BLaER1 (cell line): ENCODE data around the gene TMOD1.

ENCODE experiments used
- H3K27ac ChIP-seq: shearing (Covaris generic); formaldehyde crosslinking; 2 replicates; pipeline ENCODE4 v1.8.1; 2022
- H3K27me3 ChIP-seq: shearing (Covaris generic); formaldehyde crosslinking; 2 replicates; pipeline ENCODE4 v1.8.1; 2022
- H3K36me3 ChIP-seq: shearing (Covaris generic); formaldehyde crosslinking; 2 replicates; pipeline ENCODE4 v1.8.1; 2022
- H3K4me1 ChIP-seq: shearing (Covaris generic); formaldehyde crosslinking; 2 replicates; pipeline ENCODE4 v1.8.1; 2022
- H3K4me2 ChIP-seq: shearing (Covaris generic); formaldehyde crosslinking; 2 replicates; pipeline ENCODE4 v1.8.1; 2022
- H3K4me3 ChIP-seq: shearing (Covaris generic); formaldehyde crosslinking; 2 replicates; pipeline ENCODE4 v1.8.1; 2022
- H3K9ac ChIP-seq: shearing (Covaris generic); formaldehyde crosslinking; 2 replicates; pipeline ENCODE4 v1.8.1; 2022
- H3K9me3 ChIP-seq: shearing (Covaris generic); formaldehyde crosslinking; 2 replicates; pipeline ENCODE4 v1.8.1; 2022
- H4K20me1 ChIP-seq: shearing (Covaris generic); formaldehyde crosslinking; 2 replicates; pipeline ENCODE4 v1.8.1; 2022
- Cebpa-rat ChIP-seq: shearing (Covaris generic); IDR thresholded peaks from 2 replicates; pipeline ENCODE4 v1.8.1; 2022

TMOD1 gene

GRCh38 chr9:97545486-97545885 lies 44.0 kb downstream of the TMOD1 start:
- Histone ChIP-seq H3K9ac (no peak overlapping the region), H3K4me2 (no peak overlapping the region), H3K27ac (no peak overlapping the region), H4K20me1 (no peaks in the 10 kb centered on the region), H3K9me3 (no peaks in the 10 kb centered on the region), H3K4me3 (no peak overlapping the region), H3K36me3 (no peaks in the 10 kb centered on the region), H3K4me1 (no peaks in the 10 kb centered on the region), H3K27me3 (no peaks in the 10 kb centered on the region)
- no peak for TF ChIP-seq Cebpa-rat

- no peaks in the 10 kb centered on the region for H4K20me1 ChIP-seq
- no peak overlapping the region for H3K4me2 ChIP-seq
- H3K9ac ChIP-seq = no peak overlapping the region
- H3K36me3 ChIP-seq = no peaks in the 10 kb centered on the region
- H3K27ac ChIP-seq = no peak overlapping the region
- H3K9me3 ChIP-seq = no peaks in the 10 kb centered on the region
- H3K4me1 ChIP-seq = no peaks in the 10 kb centered on the region
- no peak for TF ChIP-seq Cebpa-rat
- no peak overlapping the region for H3K4me3 ChIP-seq
- no peaks in the 10 kb centered on the region for H3K27me3 ChIP-seq
Measured at GRCh38 chr9:97547098-97547829, 45.8 kb downstream of the TMOD1 start.

- Histone ChIP-seq H3K9me3 (no peaks in the 10 kb centered on the region), H3K4me3 (no peak overlapping the region), H3K27me3 (no peaks in the 10 kb centered on the region), H3K9ac (no peak overlapping the region), H3K4me2 (no peak overlapping the region), H4K20me1 (no peaks in the 10 kb centered on the region), H3K27ac (no peak overlapping the region), H3K36me3 (no peaks in the 10 kb centered on the region), H3K4me1 (no peaks in the 10 kb centered on the region)
- no peak for TF ChIP-seq Cebpa-rat
Measured at GRCh38 chr9:97548379-97548778, 46.9 kb downstream of the TMOD1 start.

GRCh38 chr9:97548819-97549540 lies 47.5 kb downstream of the TMOD1 start:
- Histone ChIP-seq H3K27me3 (no peaks in the 10 kb centered on the region), H3K27ac (no peak overlapping the region)
- no peak for TF ChIP-seq Cebpa-rat

GRCh38 chr9:97550386-97550785 lies 48.9 kb downstream of the TMOD1 start:
- H3K4me3 ChIP-seq = no peak overlapping the region
- no peaks in the 10 kb centered on the region for H3K27me3 ChIP-seq
- H3K9me3 ChIP-seq = no peaks in the 10 kb centered on the region
- H3K4me1 ChIP-seq = no peaks in the 10 kb centered on the region
- no peaks in the 10 kb centered on the region for H3K36me3 ChIP-seq
- no peak overlapping the region for H3K27ac ChIP-seq
- H4K20me1 ChIP-seq = no peaks in the 10 kb centered on the region
- H3K9ac ChIP-seq = no peak overlapping the region
- no peak for TF ChIP-seq Cebpa-rat
- H3K4me2 ChIP-seq = no peak overlapping the region

More at GRCh38 chr9:97548819-97549540, 47.5 kb downstream of the TMOD1 start:
- H3K4me3 ChIP-seq = no peak overlapping the region
- no peak overlapping the region for H3K9ac ChIP-seq
- H3K9me3 ChIP-seq = no peaks in the 10 kb centered on the region
- no peak overlapping the region for H3K4me2 ChIP-seq
- no peaks in the 10 kb centered on the region for H4K20me1 ChIP-seq
- no peaks in the 10 kb centered on the region for H3K4me1 ChIP-seq
- H3K36me3 ChIP-seq = no peaks in the 10 kb centered on the region

GRCh38 chr9:97551308-97551707 lies 49.8 kb downstream of the TMOD1 start:
- H4K20me1 ChIP-seq = no peaks in the 10 kb centered on the region
- H3K4me1 ChIP-seq = no peaks in the 10 kb centered on the region
- no peak for TF ChIP-seq Cebpa-rat

GRCh38 chr9:97553141-97553540 lies 51.7 kb downstream of the TMOD1 start:
- H3K4me3 ChIP-seq = no peak overlapping the region
- TF ChIP-seq Cebpa-rat = no peak
- no peaks in the 10 kb centered on the region for H4K20me1 ChIP-seq
- no peaks in the 10 kb centered on the region for H3K36me3 ChIP-seq
- H3K4me1 ChIP-seq = peaks cover 10% of the 10 kb centered on the region
- no peaks in the 10 kb centered on the region for H3K27me3 ChIP-seq
- no peak overlapping the region for H3K27ac ChIP-seq
- no peak overlapping the region for H3K9ac ChIP-seq
- no peak overlapping the region for H3K4me2 ChIP-seq
- H3K9me3 ChIP-seq = no peaks in the 10 kb centered on the region

More at GRCh38 chr9:97551308-97551707, 49.8 kb downstream of the TMOD1 start:
- Histone ChIP-seq H3K9ac (no peak overlapping the region), H3K4me3 (no peak overlapping the region), H3K27ac (no peak overlapping the region), H3K27me3 (no peaks in the 10 kb centered on the region), H3K4me2 (no peak overlapping the region), H3K9me3 (no peaks in the 10 kb centered on the region), H3K36me3 (no peaks in the 10 kb centered on the region)

GRCh38 chr9:97553841-97554240 lies 52.4 kb downstream of the TMOD1 start:
- Histone ChIP-seq H3K4me1 (peaks cover 14% of the 10 kb centered on the region), H3K27ac (no peak overlapping the region), H3K9ac (no peak overlapping the region), H3K4me2 (no peak overlapping the region), H4K20me1 (no peaks in the 10 kb centered on the region), H3K9me3 (no peaks in the 10 kb centered on the region), H3K36me3 (no peaks in the 10 kb centered on the region), H3K27me3 (no peaks in the 10 kb centered on the region), H3K4me3 (no peak overlapping the region)
- no peak for TF ChIP-seq Cebpa-rat

- no peaks in the 10 kb centered on the region for H4K20me1 ChIP-seq
- H3K4me1 ChIP-seq = peaks cover 18% of the 10 kb centered on the region
- no peak overlapping the region for H3K27ac ChIP-seq
- no peak for TF ChIP-seq Cebpa-rat
- no peak overlapping the region for H3K4me3 ChIP-seq
- H3K4me2 ChIP-seq = no peak overlapping the region
- no peaks in the 10 kb centered on the region for H3K9me3 ChIP-seq
- H3K9ac ChIP-seq = no peak overlapping the region
- H3K27me3 ChIP-seq = no peaks in the 10 kb centered on the region
- H3K36me3 ChIP-seq = no peaks in the 10 kb centered on the region
Measured at GRCh38 chr9:97554566-97555075, 53.2 kb downstream of the TMOD1 start.

GRCh38 chr9:97555164-97555563 lies 53.7 kb downstream of the TMOD1 start:
- Histone ChIP-seq H3K27me3 (no peaks in the 10 kb centered on the region), H3K4me2 (no peak overlapping the region), H3K9ac (no peak overlapping the region), H3K9me3 (no peaks in the 10 kb centered on the region), H3K27ac (no peak overlapping the region), H3K4me1 (peaks cover 18% of the 10 kb centered on the region), H4K20me1 (no peaks in the 10 kb centered on the region), H3K36me3 (no peaks in the 10 kb centered on the region), H3K4me3 (no peak overlapping the region)
- TF ChIP-seq Cebpa-rat = no peak
